K562 (cell line): ENCODE measurements around the gene ZNF276. TPM values are rescaled to one million over a fixed set of nuclear protein-coding genes. Genes with fewer than 3 reads are reported as not detected.

ENCODE experiments used
- ATAC-seq: fragments of 200-7000 bp; cut with Tn5 transposase; 3 replicates; pipeline ENCODE4 v1.9.1; 2020; ENCODE audit warnings: moderate library complexity
- BruUV-seq: library from RNA; stranded (reverse); fragments of 400-500 nt; replicated peaks from 2 replicates; lab custom pipeline; 2021; lab: Mats Ljungman, UMichigan
- CTCF ChIA-PET: fragments of 300-600 bp; formaldehyde crosslinking; extraction: SDS; loops from one replicate; lab custom pipeline; 2021; ENCODE audit warnings: low intra/inter-chr PET ratio; lab: Yijun Ruan, JAX
- POLR2A ChIA-PET: fragments of 300-600, 350-650 bp; sonication (Branson Sonifier 250); formaldehyde crosslinking; extraction: SDS; loops from one replicate; lab custom pipeline; 2021; ENCODE audit warnings: antibody characterized with exemption, inconsistent platforms; lab: Yijun Ruan, JAX
- DNase-seq, 4 experiments: peaks; one replicate each; pipeline versions ENCODE4 v3.0.0 to v3.0.0-alpha.2; 2011 to 2018; ENCODE audit warnings: low spot score in 3 of 4, mixed read lengths in 3 of 4; ENCODE audit errors: extremely low read depth in 1 of 4
- FAIRE-seq: peaks from 2 replicates; lab custom pipeline; 2011; peaks lifted over from hg19 to GRCh38; lab: Jason Lieb, UNC
- H2AFZ ChIP-seq: 2 replicates; pipeline ENCODE4 v1.6.0; 2011; ENCODE audit warnings: low read depth, low read length, control low read depth, inconsistent platforms
- H3K27ac ChIP-seq: fragments of 200-600 bp; 3 replicates; pipeline ENCODE4 v1.8.0; 2011; ENCODE audit warnings: low read depth, mild to moderate bottlenecking, control low read depth, inconsistent platforms, low read length, moderate library complexity, mixed read lengths; ENCODE audit errors: extremely low read depth
- H3K27me3 ChIP-seq, 2 experiments: fragments of 300-600 bp in 1 of 2; 2 replicates in 1 of 2; 3 replicates in 1 of 2; pipeline versions ENCODE4 v1.6.0 to v1.8.0; 2011; ENCODE audit warnings: inconsistent platforms in 2 of 2, low read length in 2 of 2, mild to moderate bottlenecking in 1 of 2, mixed read lengths in 1 of 2, moderate library complexity in 1 of 2; ENCODE audit not compliant: control insufficient read depth in 2 of 2, insufficient read depth in 2 of 2
- H3K36me3 ChIP-seq: fragments of 300-600 bp; 3 replicates; pipeline ENCODE4 v1.8.0; 2011; ENCODE audit warnings: mild to moderate bottlenecking, low read length, inconsistent platforms; ENCODE audit not compliant: control insufficient read depth, insufficient read depth
- H3K4me1 ChIP-seq, 2 experiments: fragments of 200-600 bp in 1 of 2; replicated peaks in 1 of 2; 2 replicates in 1 of 2; 3 replicates in 1 of 2; pipeline versions ENCODE4 v1.5.1 to v1.8.0; 2011; ENCODE audit warnings: inconsistent platforms in 2 of 2, low read length in 2 of 2, mild to moderate bottlenecking in 1 of 2, mixed read lengths in 1 of 2, moderate library complexity in 1 of 2; ENCODE audit not compliant: control insufficient read depth in 2 of 2, insufficient read depth in 2 of 2
- H3K4me2 ChIP-seq: 2 replicates; pipeline ENCODE4 v1.6.1; 2011; ENCODE audit warnings: low read length, control low read depth, inconsistent platforms, mixed read lengths; ENCODE audit not compliant: insufficient read depth
- H3K4me3 ChIP-seq: fragments of 200-600 bp; sonication (generic), shearing (Covaris generic); 2 replicates; pipeline ENCODE4 v1.5.1; 2016; ENCODE audit warnings: control low read depth, inconsistent platforms
- H3K79me2 ChIP-seq: fragments of 200-600 bp; 3 replicates; pipeline ENCODE4 v1.8.0; 2011; ENCODE audit warnings: low read length, inconsistent platforms; ENCODE audit not compliant: control insufficient read depth, insufficient read depth
- H3K9ac ChIP-seq, 2 experiments: 2 replicates each; pipeline versions ENCODE4 v1.6.0 to v1.6.1; 2011; ENCODE audit warnings: low read depth in 2 of 2, low read length in 2 of 2, control low read depth in 1 of 2, inconsistent platforms in 1 of 2, mild to moderate bottlenecking in 1 of 2, mixed read lengths in 1 of 2; ENCODE audit not compliant: insufficient read depth in 1 of 2
- H3K9me1 ChIP-seq: one replicate; pipeline ENCODE4 v1.6.0; 2011; ENCODE audit warnings: inconsistent platforms, mild to moderate bottlenecking, low read length, moderate library complexity; ENCODE audit not compliant: control insufficient read depth, insufficient read depth
- H3K9me3 ChIP-seq: replicated peaks from 2 replicates; pipeline ENCODE4 v1.5.1; 2011; ENCODE audit warnings: low read depth, low read length, inconsistent platforms; ENCODE audit not compliant: control insufficient read depth, insufficient read depth
- H4K20me1 ChIP-seq: replicated peaks from 2 replicates; pipeline ENCODE4 v1.6.1; 2011; ENCODE audit warnings: low read length, inconsistent platforms, mixed read lengths; ENCODE audit not compliant: control insufficient read depth, insufficient read depth
- ELF2 ChIP-seq: fragments of 250-450 bp; sonication (Bioruptor Pico); IDR thresholded peaks from 2 replicates; pipeline ENCODE4 v1.5.0; 2021; ENCODE audit warnings: mild to moderate bottlenecking
- HDAC3 ChIP-seq: fragments of 450-650 bp; IDR thresholded peaks from 2 replicates; pipeline ENCODE4 v1.6.1; 2018; ENCODE audit warnings: borderline replicate concordance, mild to moderate bottlenecking, moderate library complexity; ENCODE audit not compliant: partially characterized antibody
- HMG20A ChIP-seq: fragments of 450-650 bp; formaldehyde crosslinking; conservative IDR thresholded peaks from 2 replicates; pipeline ENCODE4 v1.4.0; 2020; ENCODE audit warnings: mild to moderate bottlenecking, mixed read lengths
- NFIX ChIP-seq: fragments of 250-450 bp; sonication (Bioruptor Pico); IDR thresholded peaks from 2 replicates; pipeline ENCODE4 v1.4.0; 2020; ENCODE audit warnings: low read depth, mild to moderate bottlenecking, moderate library complexity
- NR3C1 ChIP-seq: sonication (generic); formaldehyde crosslinking; IDR thresholded peaks from 2 replicates; pipeline ENCODE4 v1.8.1; 2022; ENCODE audit warnings: missing genetic modification reagents
- PHF8 ChIP-seq: fragments of 200-600 bp; sonication (generic); IDR thresholded peaks from 2 replicates; pipeline ENCODE4 v1.6.1; 2012; ENCODE audit warnings: mixed run types, mild to moderate bottlenecking, inconsistent platforms, low read length, moderate library complexity, borderline replicate concordance
- POLR2A ChIP-seq: fragments of 450-650 bp; conservative IDR thresholded peaks from 2 replicates; pipeline ENCODE4 v1.6.1; 2016
- POLR2B ChIP-seq: fragments of 450-650 bp; IDR thresholded peaks from 2 replicates; pipeline ENCODE4 v1.6.1; 2018; ENCODE audit warnings: low read depth; ENCODE audit not compliant: partially characterized antibody
- RB1 ChIP-seq: fragments of 450-650 bp; IDR thresholded peaks from 2 replicates; pipeline ENCODE4 v1.6.1; 2017; ENCODE audit warnings: low read depth, mild to moderate bottlenecking
- RBFOX2 ChIP-seq: fragments of 200-400 bp; formaldehyde crosslinking; IDR thresholded peaks from 2 replicates; pipeline ENCODE4 v1.6.1; 2017; ENCODE audit warnings: low read depth, mild to moderate bottlenecking, low read length, moderate library complexity
- SMARCB1 ChIP-seq: IDR thresholded peaks from 2 replicates; pipeline ENCODE4 v1.6.1; 2011; ENCODE audit warnings: improper control_type of control experiment, low read depth; ENCODE audit not compliant: insufficient read length
- SRSF7 ChIP-seq: fragments of 200-400 bp; formaldehyde crosslinking; optimal IDR thresholded peaks from 2 replicates; pipeline ENCODE3; 2017; ENCODE audit warnings: mild to moderate bottlenecking, low read depth, low read length
- SUPT5H ChIP-seq: fragments of 450-650 bp; IDR thresholded peaks from 2 replicates; pipeline ENCODE4 v1.6.1; 2016
- ZBTB34 ChIP-seq: fragments of 250-450 bp; sonication (Bioruptor Pico); IDR thresholded peaks from 2 replicates; pipeline ENCODE4 v1.8.0; 2021; ENCODE audit warnings: mild to moderate bottlenecking, moderate library complexity
- ZFPM2 ChIP-seq: fragments of 250-450 bp; sonication (Bioruptor Pico); IDR thresholded peaks from 2 replicates; pipeline ENCODE4 v1.5.1; 2022; ENCODE audit warnings: mild to moderate bottlenecking
- ZKSCAN8 ChIP-seq: fragments of 200-800 bp; sonication (Bioruptor generic); IDR thresholded peaks from 2 replicates; pipeline ENCODE4 v1.6.1; 2016; ENCODE audit warnings: missing genetic modification characterization, missing compliant biosample characterization
- ZNF3 ChIP-seq: fragments of 250-450 bp; sonication (Bioruptor Pico); IDR thresholded peaks from 2 replicates; pipeline ENCODE4 v1.5.0; 2021; ENCODE audit warnings: mild to moderate bottlenecking, moderate library complexity
- ZNF740 ChIP-seq, 3 experiments: fragments of 200-800 bp in 1 of 3; sonication (Bioruptor generic) in 1 of 3; sonication (generic) in 1 of 3; formaldehyde crosslinking in 1 of 3; IDR thresholded peaks; 2 replicates each; pipeline versions ENCODE4 v1.6.1 to v1.8.0; 2016 to 2022; ENCODE audit warnings: mild to moderate bottlenecking in 2 of 3, missing compliant biosample characterization in 2 of 3, missing genetic modification characterization in 2 of 3, missing genetic modification reagents in 1 of 3
- ZNF780A ChIP-seq: fragments of 250-450 bp; sonication (Bioruptor Pico); IDR thresholded peaks from 2 replicates; pipeline ENCODE4 v1.5.0; 2021; ENCODE audit warnings: mild to moderate bottlenecking
- WGBS: fragments of 100-300 bp; shearing (Covaris generic); methylation state at CpG from one replicate; pipeline ENCODE4 v1.1.6; 2016; ENCODE audit warnings: low coverage, mixed read lengths; ENCODE audit not compliant: insufficient coverage; ENCODE audit errors: missing lambda C conversion rate; 5-methylcytosine and 5-hydroxymethylcytosine counted together
- in situ Hi-C: fragments of 300-500 bp; cut with MboI; formaldehyde crosslinking; loops from 4 replicates; pipeline ENCODE4 v1.15.0; 2018; ENCODE audit warnings: inconsistent platforms, mixed read lengths
- intact Hi-C: fragments of 100-400 bp; cut with micrococcal nuclease; formaldehyde crosslinking; loops from 2 replicates; pipeline ENCODE4 v1.14.2; 2022
- polyA plus RNA-seq, 8 experiments: library from polyadenylated mRNA; depleted of rRNA in 4 of 8; stranded (reverse) in 5 of 8; unstranded in 3 of 8; fragments of >200 nt; fragmentation: Nextera tagmentation in 2 of 8; fragmentation: Illumina TruSeq in 1 of 8; extraction: Ambion mirVana in 2 of 8; extraction: Trizol in 1 of 8; gene quantifications; 2 replicates each; pipeline versions ENCODE4 v1.2.1 to v1.2.3, GENCODE V29; 2011 to 2014; ENCODE audit warnings: inconsistent platforms in 1 of 8, missing spikeins in 1 of 8
- total RNA-seq, 7 experiments: library from RNA; depleted of rRNA in 6 of 7; stranded (reverse); fragments of >200 nt in 6 of 7; fragmentation: Illumina TruSeq in 2 of 7; extraction: Trizol in 2 of 7; gene quantifications; 2 replicates each; pipeline versions ENCODE4 v1.2.1 to v1.2.3, GENCODE V29; 2011 to 2021; ENCODE audit warnings: low replicate concordance in 1 of 7
- TF ChIP-seq, protein P1 (sequence below), 2 experiments: fragments of 250-450 bp in 1 of 2; fragments of 450-650 bp in 1 of 2; sonication (Bioruptor Pico) in 1 of 2; IDR thresholded peaks; 2 replicates each; pipeline versions ENCODE4 v1.6.1 to v1.8.0; 2016 to 2021; ENCODE audit warnings: mild to moderate bottlenecking in 2 of 2, moderate library complexity in 2 of 2, missing compliant biosample characterization in 1 of 2, missing genetic modification characterization in 1 of 2

ZNF276 gene
- total and polyA plus RNA-seq, 9 of the 15 experiments (the other 6 are each of a cell fraction or from before 2014, with no cell fraction given): 0.49 to 43.9 (median 15.8) TPM

- FAIRE-seq: no peak
- TF ChIP-seq RB1 (no peak), RBFOX2 (peak; percentile 32; the same call in 1 of the 2 replicates), ELF2 (CRISPR knock-in tag) (no peak), NFIX (CRISPR knock-in tag) (no peak), NR3C1 (no peak), ZFPM2 (no peak), HMG20A (CRISPR knock-in tag) (no peak), SRSF7 (no peak), ZNF3 (CRISPR knock-in tag) (no peak), ZBTB34 (CRISPR knock-in tag) (no peak), POLR2B (peak; percentile 47), HDAC3 (no peak), ZKSCAN8 (CRISPR knock-in tag) (no peak), PHF8 (no peak), SMARCB1 (no peak), POLR2A (peak; percentile 43), ZNF740 (CRISPR knock-in tag; IDR thresholded peaks at IDR 0.05) (0 out of 2 replicates have a peak, but pooled peaks have one; percentile 9), ZNF740 (tag; IDR thresholded peaks at IDR 0.05) (no peak), SUPT5H (peak; percentile 50), ZNF780A (CRISPR knock-in tag) (no peak)
- TF ChIP-seq, protein P1, sequence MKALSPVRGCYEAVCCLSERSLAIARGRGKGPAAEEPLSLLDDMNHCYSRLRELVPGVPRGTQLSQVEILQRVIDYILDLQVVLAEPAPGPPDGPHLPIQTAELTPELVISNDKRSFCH (CRISPR knock-in tag; IDR thresholded peaks at IDR 0.05): no peak
- TF ChIP-seq, protein P1 (tag; IDR thresholded peaks at IDR 0.05): no peak
Measured at GRCh38 chr16:89716916-89717687, 4.2 kb upstream of the ZNF276 start.

More at GRCh38 chr16:89716916-89717687, 4.2 kb upstream of the ZNF276 start:
- Histone ChIP-seq H3K9me1 (no peaks in the 10 kb centered on the region), H3K79me2 (peaks cover 32% of the 10 kb centered on the region), H3K4me3 (no peak overlapping the region), H3K36me3 (peaks cover 47% of the 10 kb centered on the region), H3K9me3 (0 out of 2 replicates have a peak, but pooled peaks cover 2% of the 10 kb centered on the region), H3K4me2 (no peak overlapping the region), H3K27ac (peak overlapping the region; percentile 88; the same call in 2 of the 3 replicates), H2AFZ (no peak overlapping the region), H4K20me1 (peaks cover 15% of the 10 kb centered on the region; the same call in 1 of the 2 replicates), H3K4me1 (peaks cover 30 to 75% of the 10 kb centered on the region in 2 experiments), H3K27me3 (no peaks in the 10 kb centered on the region), H3K9ac (peak overlapping the region in 1 of 2 experiments; percentile 89; a peak in 2 of 4 replicates)
- no peak for ATAC-seq
- POLR2A ChIA-PET: interaction anchor here (0.5 to 5.7 kb wide), 4 partner anchors 10 to 1153 kb away, joined by 3 to 45 read pairs (median 3); no protein-coding TSS in a partner anchor
- CTCF ChIA-PET: no interaction called here
- in situ Hi-C loops: no loop called here
- WGBS: 88% methylated on average over 22 of the region's 29 CpGs
- no TSS peak for BruUV-seq
- intact Hi-C loops: no loop called here
- DNase-seq: peak in 1 of 4 experiments; percentile 7
